CD14-positive monocyte (primary cell): ENCODE measurements around the gene DNAJC6. TPM values are rescaled to one million over a fixed set of nuclear protein-coding genes. Genes with fewer than 3 reads are reported as not detected.

Source experiments
- DNase-seq, 3 donors: peaks; one replicate each; pipeline ENCODE4 v3.0.0-alpha.2; 2011 to 2022
- H2AFZ ChIP-seq: 2 replicates; pipeline ENCODE4 v1.6.0; 2012; ENCODE audit warnings: mild to moderate bottlenecking, low read depth, low read length, inconsistent platforms; ENCODE audit not compliant: insufficient read depth, poor library complexity, severe bottlenecking
- H3K27ac ChIP-seq, 2 donors: 1 replicate in 1 of 2; 2 replicates in 1 of 2; pipeline ENCODE4 v1.5.1; 2012 to 2013; ENCODE audit warnings: low read length in 2 of 2, control low read depth in 1 of 2, inconsistent platforms in 1 of 2, low read depth in 1 of 2, mild to moderate bottlenecking in 1 of 2
- H3K27me3 ChIP-seq, 2 donors: one replicate each; pipeline versions ENCODE4 v1.6.0 to v1.6.1; 2011 to 2013; ENCODE audit warnings: low read length in 2 of 2; ENCODE audit not compliant: control insufficient read depth in 2 of 2, insufficient read depth in 2 of 2
- H3K36me3 ChIP-seq, 2 donors: replicated peaks in 1 of 2; 1 replicate in 1 of 2; 2 replicates in 1 of 2; pipeline versions ENCODE4 v1.5.1 to v1.6.1; 2012 to 2013; ENCODE audit warnings: low read length in 2 of 2, control low read depth in 1 of 2, inconsistent platforms in 1 of 2, mild to moderate bottlenecking in 1 of 2; ENCODE audit not compliant: insufficient read depth in 2 of 2, control insufficient read depth in 1 of 2
- H3K4me1 ChIP-seq, 2 donors: 1 replicate in 1 of 2; 2 replicates in 1 of 2; pipeline versions ENCODE4 v1.5.1 to v1.6.1; 2012 to 2013; ENCODE audit warnings: low read length in 2 of 2, control low read depth in 1 of 2, inconsistent platforms in 1 of 2, mild to moderate bottlenecking in 1 of 2, moderate library complexity in 1 of 2; ENCODE audit not compliant: insufficient read depth in 2 of 2, control insufficient read depth in 1 of 2
- H3K4me2 ChIP-seq: replicated peaks from 2 replicates; pipeline ENCODE3; 2012; ENCODE audit warnings: low read length, moderate library complexity, mild to moderate bottlenecking; ENCODE audit not compliant: poor library complexity, severe bottlenecking; ENCODE audit errors: extremely low read depth
- H3K4me3 ChIP-seq, 3 experiments: fragments of 200-600 bp in 1 of 3; sonication (generic) in 1 of 3; replicated peaks in 1 of 3; 1 replicate in 2 of 3; 2 replicates in 1 of 3; pipeline ENCODE4 v1.5.1; 2011 to 2013; ENCODE audit warnings: low read length in 3 of 3, mild to moderate bottlenecking in 3 of 3, control low read depth in 2 of 3, low read depth in 2 of 3, inconsistent platforms in 1 of 3, moderate library complexity in 1 of 3
- H3K79me2 ChIP-seq: 2 replicates; pipeline ENCODE4 v1.6.0; 2012; ENCODE audit warnings: mild to moderate bottlenecking, control low read depth, inconsistent platforms, low read length, moderate library complexity; ENCODE audit not compliant: insufficient read depth
- H3K9ac ChIP-seq: 2 replicates; pipeline ENCODE4 v1.6.0; 2017; ENCODE audit warnings: low read length, mild to moderate bottlenecking; ENCODE audit not compliant: insufficient read depth, poor library complexity, severe bottlenecking
- H3K9me3 ChIP-seq, 2 donors: replicated peaks in 1 of 2; 1 replicate in 1 of 2; 2 replicates in 1 of 2; pipeline versions ENCODE4 v1.5.1 to v1.6.1; 2012 to 2013; ENCODE audit warnings: low read length in 2 of 2, control low read depth in 1 of 2; ENCODE audit not compliant: control insufficient read depth in 1 of 2, insufficient read depth in 1 of 2
- H4K20me1 ChIP-seq: 2 replicates; pipeline ENCODE4 v1.6.0; 2012; ENCODE audit warnings: mild to moderate bottlenecking, low read length, control low read depth, moderate library complexity; ENCODE audit not compliant: insufficient read depth
- H3K27ac Mint-ChIP-seq, 7 donors: one replicate each; pipeline ENCODE4 v1.8.0; 2020; ENCODE audit warnings: mild to moderate bottlenecking in 7 of 7, mixed read lengths in 7 of 7, moderate library complexity in 6 of 7, inconsistent platforms in 2 of 7
- H3K27me3 Mint-ChIP-seq, 3 donors: one replicate each; pipeline ENCODE4 v1.8.0; 2021 to 2022; ENCODE audit warnings: low read depth in 3 of 3, mild to moderate bottlenecking in 3 of 3, mixed read lengths in 3 of 3, moderate library complexity in 3 of 3, inconsistent platforms in 1 of 3
- H3K36me3 Mint-ChIP-seq, 2 donors: one replicate each; pipeline ENCODE4 v1.8.0; 2020; ENCODE audit warnings: mixed read lengths in 2 of 2, inconsistent platforms in 1 of 2, mild to moderate bottlenecking in 1 of 2
- H3K4me1 Mint-ChIP-seq: one replicate; pipeline ENCODE4 v1.8.0; 2020; ENCODE audit warnings: mild to moderate bottlenecking, mixed read lengths
- H3K4me3 Mint-ChIP-seq, 2 donors: one replicate each; pipeline ENCODE4 v1.8.0; 2020; ENCODE audit warnings: mild to moderate bottlenecking in 2 of 2, mixed read lengths in 2 of 2, moderate library complexity in 1 of 2
- H3K9me3 Mint-ChIP-seq, 7 donors: one replicate each; pipeline ENCODE4 v1.8.0; 2020 to 2022; ENCODE audit warnings: mixed read lengths in 7 of 7, mild to moderate bottlenecking in 6 of 7, moderate library complexity in 6 of 7, inconsistent platforms in 2 of 7
- WGBS: methylation state at CpG from one replicate; pipeline ENCODE4 v1.1.5; 2013; ENCODE audit warnings: missing lambda C conversion rate; ENCODE audit not compliant: insufficient coverage; 5-methylcytosine and 5-hydroxymethylcytosine counted together
- intact Hi-C, 2 donors: fragments of 100-400 bp; cut with micrococcal nuclease; formaldehyde crosslinking; loops; one replicate each; pipeline versions ENCODE4 v1.15.0 to v1.15.1; 2023
- polyA plus RNA-seq, 3 donors: library from polyadenylated mRNA; depleted of rRNA in 1 of 3; unstranded in 2 of 3; stranded (reverse) in 1 of 3; fragments of 300-500 nt in 2 of 3; fragments of >200 nt in 1 of 3; fragmentation: Illumina TruSeq in 2 of 3; gene quantifications; 1 replicate in 2 of 3; 2 replicates in 1 of 3; pipeline ENCODE4 v1.2.3, GENCODE V29; 2012 to 2021
- TF ChIP-seq, protein P1 (sequence below): fragments of 200-600 bp; IDR thresholded peaks from one replicate; pipeline ENCODE4 v1.8.0; 2022; ENCODE audit warnings: antibody characterized with exemption, mild to moderate bottlenecking

DNAJC6 gene
- polyA plus RNA-seq, 3 donors, result 0.05 TPM; not detected in 2

DNA sequence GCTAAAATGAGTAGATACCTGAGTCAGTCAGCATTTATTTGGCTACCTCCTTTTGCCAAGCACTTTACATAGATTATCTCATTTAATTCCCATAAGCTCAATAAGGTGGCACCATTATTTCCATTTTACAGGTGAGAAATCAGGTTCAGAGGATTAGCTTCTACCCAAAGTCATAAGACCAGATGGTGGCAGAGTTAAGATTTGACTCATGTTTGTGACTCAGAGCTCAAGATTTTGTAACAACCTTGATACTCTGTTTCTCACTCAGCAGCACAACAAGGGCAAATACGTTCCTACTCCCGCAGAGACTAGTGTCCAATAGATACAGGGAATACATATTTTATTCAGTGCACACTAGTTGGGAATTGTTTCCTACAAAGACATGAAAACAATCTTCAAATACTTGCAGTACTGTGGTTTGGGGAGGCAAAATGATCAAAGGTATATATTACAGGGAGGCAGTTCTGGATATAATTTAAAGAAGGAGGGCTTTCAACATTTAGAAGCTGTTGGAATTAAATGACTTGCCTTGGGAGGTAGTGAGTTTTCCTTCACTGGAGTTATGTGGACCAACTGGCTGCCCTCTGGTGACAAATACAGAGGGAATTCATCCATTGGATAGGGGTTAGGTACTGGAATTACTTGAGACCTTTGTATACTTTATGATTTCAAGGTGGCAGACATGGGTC lies 114.7 kb downstream of the DNAJC6 start:
- H3K27ac Mint-ChIP-seq, result peak overlapping the region in 6 of 7 donors; percentile 37 to 89 (median 84)
- WGBS, result no CpG with 5 or more reads among the region's 2 CpGs

DNA sequence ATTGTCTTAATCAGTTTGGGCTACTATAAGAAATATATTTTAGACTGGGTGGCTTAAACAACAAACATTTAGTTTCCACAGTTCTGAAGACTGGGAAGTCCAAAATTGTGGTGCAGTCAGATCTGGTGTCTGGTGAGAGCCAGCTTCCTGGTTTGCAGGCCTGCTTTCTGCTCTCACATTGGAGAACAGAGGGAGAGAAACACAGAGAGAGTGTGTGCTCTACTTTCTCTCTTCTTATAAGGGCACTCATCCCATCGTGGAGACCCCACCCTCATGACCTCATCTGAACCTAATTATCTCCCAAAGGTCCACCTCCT lies 115.2 kb downstream of the DNAJC6 start:
- Histone ChIP-seq H3K9me3 (no peaks in the 10 kb centered on the region), H3K4me1 (peaks cover 30 to 40% of the 10 kb centered on the region in 2 donors), H3K9ac (no peak overlapping the region), H3K27me3 (no peaks in the 10 kb centered on the region), H4K20me1 (peaks cover 73% of the 10 kb centered on the region), H3K36me3 (peaks cover 31 to 45% of the 10 kb centered on the region in 2 donors), H3K4me2 (peak overlapping the region; percentile 91), H3K27ac (peak overlapping the region in 1 of 2 donors; percentile 67), H3K79me2 (peaks cover 65% of the 10 kb centered on the region), H3K4me3 (peak overlapping the region in 1 of 3 experiments; percentile 7), H2AFZ (no peak overlapping the region)
- H3K4me1 Mint-ChIP-seq, result peaks cover 16% of the 10 kb centered on the region
- intact Hi-C loops, result loop anchor here (10.0 kb wide), 3 partner anchors 180 to 370 kb away; no protein-coding TSS in a partner anchor
- H3K27ac Mint-ChIP-seq, result peak overlapping the region in 6 of 7 donors; percentile 10 to 89 (median 84)
- no peaks in the 10 kb centered on the region for H3K27me3 Mint-ChIP-seq
- peak; percentile 10 to 33 (median 25) for DNase-seq
- no peak overlapping the region for H3K4me3 Mint-ChIP-seq
- H3K9me3 Mint-ChIP-seq, result peaks cover 0 to 5% (median 0%) of the 10 kb centered on the region in 7 donors
- TF ChIP-seq, protein P1, sequence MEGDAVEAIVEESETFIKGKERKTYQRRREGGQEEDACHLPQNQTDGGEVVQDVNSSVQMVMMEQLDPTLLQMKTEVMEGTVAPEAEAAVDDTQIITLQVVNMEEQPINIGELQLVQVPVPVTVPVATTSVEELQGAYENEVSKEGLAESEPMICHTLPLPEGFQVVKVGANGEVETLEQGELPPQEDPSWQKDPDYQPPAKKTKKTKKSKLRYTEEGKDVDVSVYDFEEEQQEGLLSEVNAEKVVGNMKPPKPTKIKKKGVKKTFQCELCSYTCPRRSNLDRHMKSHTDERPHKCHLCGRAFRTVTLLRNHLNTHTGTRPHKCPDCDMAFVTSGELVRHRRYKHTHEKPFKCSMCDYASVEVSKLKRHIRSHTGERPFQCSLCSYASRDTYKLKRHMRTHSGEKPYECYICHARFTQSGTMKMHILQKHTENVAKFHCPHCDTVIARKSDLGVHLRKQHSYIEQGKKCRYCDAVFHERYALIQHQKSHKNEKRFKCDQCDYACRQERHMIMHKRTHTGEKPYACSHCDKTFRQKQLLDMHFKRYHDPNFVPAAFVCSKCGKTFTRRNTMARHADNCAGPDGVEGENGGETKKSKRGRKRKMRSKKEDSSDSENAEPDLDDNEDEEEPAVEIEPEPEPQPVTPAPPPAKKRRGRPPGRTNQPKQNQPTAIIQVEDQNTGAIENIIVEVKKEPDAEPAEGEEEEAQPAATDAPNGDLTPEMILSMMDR, result no peak
- peaks cover 41 to 42% of the 10 kb centered on the region in 2 donors for H3K36me3 Mint-ChIP-seq
- no CpG with 5 or more reads among the region's 1 CpG for WGBS

More for the DNA sequence above, 114.7 kb downstream of the DNAJC6 start:
- no peaks in the 10 kb centered on the region for H3K27me3 ChIP-seq
- H3K27ac ChIP-seq, result peak overlapping the region in 1 of 2 donors; percentile 67
- H3K79me2 ChIP-seq, result peaks cover 65% of the 10 kb centered on the region
- H3K9me3 Mint-ChIP-seq, result peaks cover 0 to 3% (median 0%) of the 10 kb centered on the region in 7 donors
- peak overlapping the region in 1 of 3 experiments; percentile 7 for H3K4me3 ChIP-seq
- H3K4me3 Mint-ChIP-seq, result peak overlapping the region in 1 of 2 donors; percentile 25
- H3K27me3 Mint-ChIP-seq, result no peaks in the 10 kb centered on the region
- H2AFZ ChIP-seq, result no peak overlapping the region
- peak overlapping the region; percentile 91 for H3K4me2 ChIP-seq
- intact Hi-C loops, result loop anchor here (10.0 kb wide), 3 partner anchors 179 to 369 kb away; no protein-coding TSS in a partner anchor
- no peak overlapping the region for H3K9ac ChIP-seq
- peaks cover 31 to 40% of the 10 kb centered on the region in 2 donors for H3K36me3 ChIP-seq
- TF ChIP-seq, protein P1, result no peak
- peaks cover 38 to 41% of the 10 kb centered on the region in 2 donors for H3K36me3 Mint-ChIP-seq
- H3K9me3 ChIP-seq, result no peaks in the 10 kb centered on the region
- H3K4me1 Mint-ChIP-seq, result peaks cover 16% of the 10 kb centered on the region
- DNase-seq, result peak; percentile 68 to 88 (median 87)
- H4K20me1 ChIP-seq, result peaks cover 68% of the 10 kb centered on the region
- H3K4me1 ChIP-seq, result peaks cover 35 to 41% of the 10 kb centered on the region in 2 donors
